Liver (tissue), 9 donors: Measurements from ENCODE around the gene MAPK11. TPM values are rescaled to one million over a fixed set of nuclear protein-coding genes. Genes with fewer than 3 reads are reported as not detected.
A peak's percentile ranks its signal among the peaks of the same experiment; 100 is the strongest.

ENCODE experiments used
- DNase-seq: peaks from one replicate; pipeline ENCODE4 v3.0.0-alpha.2; 2017; ENCODE audit warnings: low spot score
- H3K27ac ChIP-seq, 2 donors: one replicate each; pipeline ENCODE4 v1.7.0; 2013; ENCODE audit warnings: inconsistent platforms in 2 of 2, low read length in 2 of 2, control low read depth in 1 of 2, low read depth in 1 of 2, mild to moderate bottlenecking in 1 of 2
- H3K27me3 ChIP-seq, 4 donors: one replicate each; pipeline versions ENCODE4 v1.6.1 to v1.7.0; 2013; ENCODE audit warnings: low read length in 3 of 4, inconsistent platforms in 1 of 4, mild to moderate bottlenecking in 1 of 4, moderate library complexity in 1 of 4; ENCODE audit not compliant: control insufficient read depth in 4 of 4, insufficient read depth in 4 of 4
- H3K36me3 ChIP-seq, 4 donors: one replicate each; pipeline versions ENCODE4 v1.6.1 to v1.7.0; 2013; ENCODE audit warnings: low read length in 3 of 4, mild to moderate bottlenecking in 3 of 4, low read depth in 1 of 4, moderate library complexity in 1 of 4; ENCODE audit not compliant: control insufficient read depth in 4 of 4, insufficient read depth in 3 of 4
- H3K4me1 ChIP-seq, 4 donors: one replicate each; pipeline versions ENCODE4 v1.6.1 to v1.7.0; 2013; ENCODE audit warnings: low read length in 3 of 4, mild to moderate bottlenecking in 3 of 4, moderate library complexity in 1 of 4; ENCODE audit not compliant: control insufficient read depth in 4 of 4, insufficient read depth in 4 of 4
- H3K4me3 ChIP-seq, 3 donors: one replicate each; pipeline versions ENCODE4 v1.6.1 to v1.7.0; 2013; ENCODE audit warnings: low read length in 3 of 3, control low read depth in 1 of 3, low read depth in 1 of 3, mild to moderate bottlenecking in 1 of 3
- H3K9ac ChIP-seq, 2 donors: one replicate each; pipeline ENCODE4 v1.7.0; 2013; ENCODE audit warnings: low read length in 2 of 2, mild to moderate bottlenecking in 2 of 2, moderate library complexity in 2 of 2, control low read depth in 1 of 2, low read depth in 1 of 2
- H3K9me3 ChIP-seq, 4 donors: one replicate each; pipeline versions ENCODE4 v1.6.1 to v1.7.0; 2013; ENCODE audit warnings: low read length in 3 of 4; ENCODE audit not compliant: control insufficient read depth in 4 of 4
- ATF3 ChIP-seq: IDR thresholded peaks from 2 replicates; pipeline ENCODE4 v1.6.1; 2016; ENCODE audit warnings: antibody characterized with exemption
- EGR1 ChIP-seq, 2 donors: IDR thresholded peaks; 2 replicates each; pipeline ENCODE4 v1.6.1; 2016 to 2018; ENCODE audit warnings: antibody characterized with exemption in 2 of 2, low read depth in 2 of 2
- FOXA2 ChIP-seq: IDR thresholded peaks from 2 replicates; pipeline ENCODE4 v1.6.1; 2016; ENCODE audit warnings: antibody characterized with exemption
- GABPA ChIP-seq, 2 donors: IDR thresholded peaks in 1 of 2; conservative IDR thresholded peaks in 1 of 2; 2 replicates each; pipeline ENCODE4 v1.6.1; 2016; ENCODE audit warnings: antibody characterized with exemption in 2 of 2, mild to moderate bottlenecking in 1 of 2, moderate library complexity in 1 of 2
- HNF4A ChIP-seq, 2 donors: conservative IDR thresholded peaks; 2 replicates each; pipeline ENCODE4 v1.6.1; 2016; ENCODE audit warnings: antibody characterized with exemption in 2 of 2, mild to moderate bottlenecking in 2 of 2
- HNF4G ChIP-seq: IDR thresholded peaks from 2 replicates; pipeline ENCODE4 v1.6.1; 2016; ENCODE audit warnings: antibody characterized with exemption
- JUND ChIP-seq, 2 donors: IDR thresholded peaks; 2 replicates each; pipeline ENCODE4 v1.6.1; 2016; ENCODE audit warnings: antibody characterized with exemption in 2 of 2
- RAD21 ChIP-seq, 2 donors: IDR thresholded peaks; 2 replicates each; pipeline ENCODE4 v1.6.1; 2016; ENCODE audit warnings: antibody characterized with exemption in 2 of 2, mild to moderate bottlenecking in 2 of 2
- REST ChIP-seq: IDR thresholded peaks from 2 replicates; pipeline ENCODE4 v1.6.1; 2016; ENCODE audit warnings: antibody characterized with exemption, mild to moderate bottlenecking
- RXRA ChIP-seq, 2 donors: IDR thresholded peaks; 2 replicates each; pipeline ENCODE4 v1.6.1; 2017 to 2018; ENCODE audit warnings: antibody characterized with exemption in 2 of 2, mild to moderate bottlenecking in 1 of 2
- TAF1 ChIP-seq: conservative IDR thresholded peaks from 2 replicates; pipeline ENCODE4 v1.6.1; 2016; ENCODE audit warnings: antibody characterized with exemption, mild to moderate bottlenecking
- YY1 ChIP-seq: IDR thresholded peaks from 2 replicates; pipeline ENCODE4 v1.6.1; 2016; ENCODE audit warnings: antibody characterized with exemption, mild to moderate bottlenecking
- WGBS: extraction: QIAGEN DNeasy Blood & Tissue Kit; methylation state at CpG from one replicate; pipeline ENCODE4 v1.1.7; 2013; 5-methylcytosine and 5-hydroxymethylcytosine counted together
- polyA plus RNA-seq, 2 donors: library from polyadenylated mRNA; stranded (reverse) in 1 of 2; unstranded in 1 of 2; fragments of 200-250 nt in 1 of 2; fragments of >200 nt in 1 of 2; fragmentation: Nextera tagmentation in 1 of 2; extraction: Ambion mirVana in 1 of 2; gene quantifications; one replicate each; pipeline versions ENCODE4 v1.2.1 to v1.2.3, GENCODE V29; 2013 to 2015
- total RNA-seq, 2 donors: library from RNA; depleted of rRNA; stranded (reverse); fragments of >200 nt; gene quantifications; one replicate each; pipeline ENCODE4 v1.2.3, GENCODE V29; 2014
- TF ChIP-seq, protein P1 (sequence below): IDR thresholded peaks from 2 replicates; pipeline ENCODE4 v1.6.1; 2016; ENCODE audit warnings: antibody characterized with exemption
- TF ChIP-seq, protein P2 (sequence below): fragments of 150-350 bp; IDR thresholded peaks from 2 replicates; pipeline ENCODE4 v1.5.1; 2017; ENCODE audit warnings: improper control_type of control experiment, low read depth, low read length; ENCODE audit not compliant: missing input control
- donor health status: healthy.
- donor health status: healthy.
- donor health status: healthy.
- donor health status: healthy.
- donor health status: healthy.

Gene MAPK11
- total and polyA plus RNA-seq, 4 donors, result 0.65 to 2.0 (median 1.0) TPM

GRCh38 chr22:50305393-50305922 lies 35.3 kb upstream of the MAPK11 start:
- H3K27me3 ChIP-seq, result no peaks in the 10 kb centered on the region
- TF ChIP-seq FOXA2 (no peak), HNF4G (no peak), RXRA (IDR thresholded peaks at IDR 0.05) (no peak)
- TF ChIP-seq, protein P1, sequence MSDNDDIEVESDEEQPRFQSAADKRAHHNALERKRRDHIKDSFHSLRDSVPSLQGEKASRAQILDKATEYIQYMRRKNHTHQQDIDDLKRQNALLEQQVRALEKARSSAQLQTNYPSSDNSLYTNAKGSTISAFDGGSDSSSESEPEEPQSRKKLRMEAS, result no peak
- TF ChIP-seq, protein P2, sequence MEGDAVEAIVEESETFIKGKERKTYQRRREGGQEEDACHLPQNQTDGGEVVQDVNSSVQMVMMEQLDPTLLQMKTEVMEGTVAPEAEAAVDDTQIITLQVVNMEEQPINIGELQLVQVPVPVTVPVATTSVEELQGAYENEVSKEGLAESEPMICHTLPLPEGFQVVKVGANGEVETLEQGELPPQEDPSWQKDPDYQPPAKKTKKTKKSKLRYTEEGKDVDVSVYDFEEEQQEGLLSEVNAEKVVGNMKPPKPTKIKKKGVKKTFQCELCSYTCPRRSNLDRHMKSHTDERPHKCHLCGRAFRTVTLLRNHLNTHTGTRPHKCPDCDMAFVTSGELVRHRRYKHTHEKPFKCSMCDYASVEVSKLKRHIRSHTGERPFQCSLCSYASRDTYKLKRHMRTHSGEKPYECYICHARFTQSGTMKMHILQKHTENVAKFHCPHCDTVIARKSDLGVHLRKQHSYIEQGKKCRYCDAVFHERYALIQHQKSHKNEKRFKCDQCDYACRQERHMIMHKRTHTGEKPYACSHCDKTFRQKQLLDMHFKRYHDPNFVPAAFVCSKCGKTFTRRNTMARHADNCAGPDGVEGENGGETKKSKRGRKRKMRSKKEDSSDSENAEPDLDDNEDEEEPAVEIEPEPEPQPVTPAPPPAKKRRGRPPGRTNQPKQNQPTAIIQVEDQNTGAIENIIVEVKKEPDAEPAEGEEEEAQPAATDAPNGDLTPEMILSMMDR, result no peak
- H3K27ac ChIP-seq, result peak overlapping the region; percentile 85 to 90
- peak overlapping the region in 1 of 3 donors; percentile 89 for H3K4me3 ChIP-seq
- no peaks in the 10 kb centered on the region for H3K36me3 ChIP-seq
- 68% methylated on average over 14 of the region's 14 CpGs for WGBS
- peak overlapping the region in 1 of 2 donors; percentile 62 for H3K9ac ChIP-seq
- H3K9me3 ChIP-seq, result no peaks in the 10 kb centered on the region
- no peak for DNase-seq
- H3K4me1 ChIP-seq, result peaks cover 27 to 77% (median 51%) of the 10 kb centered on the region in 4 donors

GRCh38 chr22:50304528-50305392 lies 34.6 kb upstream of the MAPK11 start:
- 62% methylated on average over 22 of the region's 22 CpGs for WGBS
- peak overlapping the region in 1 of 2 donors; percentile 19 for H3K9ac ChIP-seq
- peaks cover 31 to 84% (median 52%) of the 10 kb centered on the region in 4 donors for H3K4me1 ChIP-seq
- H3K27me3 ChIP-seq, result no peaks in the 10 kb centered on the region
- TF ChIP-seq REST (no peak), TAF1 (no peak), EGR1 (IDR thresholded peaks at IDR 0.05; ENCODE audit: low read depth in 2 of 2) (no peak), ATF3 (no peak), HNF4A (conservative IDR thresholded peaks at IDR 0.05) (no peak), YY1 (no peak), RXRA (IDR thresholded peaks at IDR 0.05) (no peak), FOXA2 (no peak), RAD21 (IDR thresholded peaks at IDR 0.05) (no peak), JUND (IDR thresholded peaks at IDR 0.05) (no peak), GABPA (IDR thresholded peaks at IDR 0.05 in 1 of 2, conservative IDR thresholded peaks at IDR 0.05 in 1 of 2) (no peak)
- TF ChIP-seq, protein P1, result no peak
- H3K9me3 ChIP-seq, result no peaks in the 10 kb centered on the region
- peak overlapping the region; percentile 85 to 90 for H3K27ac ChIP-seq
- H3K4me3 ChIP-seq, result peak overlapping the region in 1 of 3 donors; percentile 89
- no peaks in the 10 kb centered on the region for H3K36me3 ChIP-seq
- no peak for DNase-seq
